ENCODE data around the gene KLHL40. TPM values are rescaled to one million over a fixed set of nuclear protein-coding genes. Genes with fewer than 3 reads are reported as not detected.

The KLHL40 gene
- total and polyA plus RNA-seq, 9 donors = not detected

DNA sequence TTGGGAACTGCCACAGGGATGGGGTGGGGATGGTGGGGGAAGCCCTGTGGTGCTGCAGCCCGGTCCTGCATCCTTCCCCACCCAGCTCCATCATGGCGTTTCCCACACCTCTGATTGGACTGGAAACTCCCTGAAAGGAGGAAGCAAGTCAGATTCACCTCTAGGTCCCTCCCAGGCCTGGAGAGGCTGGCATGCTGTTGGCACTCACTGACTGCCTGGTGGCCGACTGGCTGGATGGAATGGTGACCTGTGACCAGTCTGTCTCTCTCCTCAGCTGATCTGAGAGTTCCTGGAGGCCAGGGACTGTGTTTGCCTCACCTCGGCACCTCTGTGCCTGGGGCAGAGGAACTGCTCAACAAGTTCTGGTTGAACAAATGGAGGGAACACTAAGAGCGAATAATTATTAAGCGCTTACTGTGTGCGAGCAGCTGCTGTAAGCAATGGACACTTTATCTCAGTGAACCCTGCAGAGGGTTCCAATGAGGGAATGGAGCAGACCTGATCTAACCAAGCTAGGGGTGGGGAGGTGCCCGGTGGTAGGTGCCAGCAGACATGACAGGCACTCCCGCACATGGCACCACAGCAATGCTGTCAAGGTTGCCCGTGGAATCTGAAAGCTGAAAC, 20.7 kb downstream of the KLHL40 start:
- no peaks in the 10 kb centered on the region for H3K36me3 ChIP-seq
- H3K27ac ChIP-seq = no peak overlapping the region
- intact Hi-C loops (cut with DNase I) = no loop called here
- no peak for TF ChIP-seq CTCF (IDR thresholded peaks at IDR 0.05)
- TF ChIP-seq POLR2A (IDR thresholded peaks at IDR 0.05) = no peak
- TF ChIP-seq EP300 (IDR thresholded peaks at IDR 0.05) = no peak
- H3K4me3 ChIP-seq = no peak overlapping the region
- WGBS, 3 donors = 78 to 80% (median 80%) methylated on average over 10 of the region's 10 CpGs
- H3K4me1 ChIP-seq (ENCODE audit: insufficient read depth) = no peaks in the 10 kb centered on the region
- peak in 1 of 5 donors; percentile 1 for DNase-seq
- no peaks in the 10 kb centered on the region for H3K27me3 ChIP-seq
- no peaks in the 10 kb centered on the region for H3K9me3 ChIP-seq

DNA sequence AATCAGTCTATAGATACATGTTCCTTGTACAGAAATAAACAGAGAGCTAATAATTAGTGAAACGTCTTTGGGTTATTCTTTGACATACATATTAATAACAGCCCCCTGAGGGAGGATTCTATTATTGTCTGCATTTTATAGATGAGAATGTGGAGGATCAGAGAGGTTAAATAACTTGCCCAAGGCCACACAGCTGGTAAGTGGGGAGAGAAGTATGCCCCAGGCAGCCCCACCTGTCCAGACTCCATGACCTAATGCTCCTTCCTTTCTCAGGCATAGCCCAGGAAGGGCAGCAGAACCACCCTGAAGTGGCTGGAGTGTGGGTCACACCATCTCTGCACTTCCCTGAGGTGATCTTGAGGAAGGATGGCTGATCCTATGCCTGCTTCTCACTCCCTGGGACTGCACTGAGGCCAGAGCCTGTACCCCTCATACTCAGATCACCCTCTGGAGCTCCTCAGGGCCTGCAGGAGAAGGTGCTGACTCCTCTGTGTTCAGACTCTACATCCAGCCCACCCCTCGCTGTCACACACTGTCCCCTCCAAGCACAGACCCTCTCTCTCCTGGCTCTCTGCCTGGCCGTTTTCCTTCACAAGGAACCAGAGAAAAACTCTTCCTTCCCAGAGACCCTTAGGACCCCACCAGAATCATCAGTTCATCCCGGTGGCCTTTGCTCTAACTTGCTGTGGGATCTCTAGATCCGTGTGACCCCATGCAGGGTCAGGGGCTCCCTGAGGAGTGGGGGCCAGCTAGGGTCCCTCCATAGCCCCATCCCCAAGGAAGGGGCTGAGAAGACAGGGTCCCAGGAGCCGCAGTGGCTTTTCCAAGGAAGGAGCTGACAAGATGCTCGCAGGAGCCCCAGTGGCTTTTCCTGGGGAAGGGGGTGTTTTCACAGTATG, 21.6 kb downstream of the KLHL40 start:
- 75 to 78% (median 77%) methylated on average over 7 of the region's 7 CpGs for WGBS, 3 donors
- intact Hi-C loops (cut with DNase I) = no loop called here
- peak in 2 of 5 donors; percentile 2 to 3 for DNase-seq

GRCh38 chr3:42707620-42708355, 22.5 kb downstream of the KLHL40 start:
- H3K27me3 ChIP-seq = no peaks in the 10 kb centered on the region
- no peaks in the 10 kb centered on the region for H3K36me3 ChIP-seq
- TF ChIP-seq CTCF (IDR thresholded peaks at IDR 0.05) (no peak), POLR2A (IDR thresholded peaks at IDR 0.05) (no peak), EP300 (IDR thresholded peaks at IDR 0.05) (no peak)
- intact Hi-C loops (cut with DNase I) = no loop called here
- no peaks in the 10 kb centered on the region for H3K9me3 ChIP-seq
- no peak overlapping the region for H3K4me3 ChIP-seq
- no peak overlapping the region for H3K27ac ChIP-seq
- DNase-seq = peak in 2 of 5 donors; percentile 3
- no peaks in the 10 kb centered on the region for H3K4me1 ChIP-seq (ENCODE audit: insufficient read depth)
- WGBS, 3 donors = 77 to 86% (median 81%) methylated on average over 8 of the region's 8 CpGs

More for the DNA sequence above, 21.6 kb downstream of the KLHL40 start:
- TF ChIP-seq POLR2A (IDR thresholded peaks at IDR 0.05) (no peak), CTCF (IDR thresholded peaks at IDR 0.05) (no peak), EP300 (IDR thresholded peaks at IDR 0.05) (no peak)
- Histone ChIP-seq H3K27ac (no peak overlapping the region), H3K27me3 (no peaks in the 10 kb centered on the region), H3K4me3 (no peak overlapping the region), H3K4me1 (ENCODE audit: insufficient read depth) (no peaks in the 10 kb centered on the region), H3K9me3 (no peaks in the 10 kb centered on the region), H3K36me3 (no peaks in the 10 kb centered on the region)

DNA sequence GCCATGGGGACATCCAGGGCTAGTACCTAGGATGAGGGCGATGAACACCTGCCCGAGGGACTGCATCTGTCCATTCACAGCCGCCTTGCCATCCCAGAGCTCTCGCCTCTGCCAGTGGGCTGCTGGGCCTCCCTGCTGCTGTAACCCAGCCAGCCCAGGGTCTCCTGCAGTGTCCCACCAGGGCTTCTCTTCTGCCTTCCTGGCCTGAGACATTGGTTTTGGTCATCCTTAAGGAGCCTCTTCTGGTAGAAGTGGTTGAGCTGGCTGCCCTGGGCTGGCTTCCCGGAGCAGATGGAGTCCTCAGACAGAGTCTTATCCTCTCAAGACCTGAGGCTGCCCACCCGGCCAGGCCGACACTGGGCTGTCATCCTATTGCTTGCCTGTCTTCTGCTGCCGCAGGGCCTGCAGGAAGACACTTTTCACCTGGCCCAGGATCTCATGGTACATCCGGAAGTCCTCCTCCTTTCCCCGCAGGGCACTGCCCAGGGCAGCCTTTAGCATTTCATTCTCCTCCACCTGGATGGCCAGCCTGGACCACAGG, 23.3 kb downstream of the KLHL40 start:
- no peaks in the 10 kb centered on the region for H3K4me1 ChIP-seq (ENCODE audit: insufficient read depth)
- DNase-seq = peak in 2 of 5 donors; percentile 3 to 7
- no peak overlapping the region for H3K4me3 ChIP-seq
- H3K36me3 ChIP-seq = no peaks in the 10 kb centered on the region
- no peaks in the 10 kb centered on the region for H3K27me3 ChIP-seq
- WGBS, 3 donors = 84 to 91% (median 89%) methylated on average over 10 of the region's 10 CpGs
- intact Hi-C loops (cut with DNase I) = no loop called here
- no peak overlapping the region for H3K27ac ChIP-seq
- TF ChIP-seq POLR2A (IDR thresholded peaks at IDR 0.05) = no peak
- TF ChIP-seq CTCF (IDR thresholded peaks at IDR 0.05) = no peak
- TF ChIP-seq EP300 (IDR thresholded peaks at IDR 0.05) = no peak
- H3K9me3 ChIP-seq = no peaks in the 10 kb centered on the region
